ENCODE measurements around the gene ELL2. TPM values are rescaled to one million over a fixed set of nuclear protein-coding genes. Genes with fewer than 3 reads are reported as not detected.

Gene ELL2
- total and polyA plus RNA-seq, 2 donors (not counting 1 experiment from before 2014, with no cell fraction given), result 7.2 to 27.0 TPM

DNA sequence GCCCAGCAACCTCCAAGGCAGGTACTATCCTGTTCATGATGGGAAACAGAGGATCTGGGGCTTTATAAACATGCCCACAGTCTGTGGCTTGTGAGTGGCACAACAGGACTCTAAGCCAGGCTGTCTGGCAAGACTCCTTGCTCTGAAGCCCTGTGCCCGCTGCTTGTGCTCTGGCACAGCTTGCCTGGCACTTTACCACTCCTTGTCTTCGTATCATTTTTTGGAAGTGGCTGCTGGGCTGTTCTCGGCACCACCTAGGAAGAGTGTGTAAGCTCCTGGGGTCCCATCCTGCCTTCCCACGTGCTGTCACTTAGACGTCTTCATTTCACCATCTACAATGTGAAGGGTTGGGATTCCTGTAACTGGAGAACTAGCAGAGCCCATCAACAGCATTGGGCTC, 79.8 kb downstream of the ELL2 start:
- WGBS (ENCODE audit: insufficient coverage), result 100% methylated on average over 2 of the region's 5 CpGs
- H3K4me1 ChIP-seq (ENCODE audit: control insufficient read depth in 2 of 2, insufficient read depth in 2 of 2, low read length in 2 of 2), result peaks cover 6 to 16% of the 10 kb centered on the region in 2 donors
- no peaks in the 10 kb centered on the region for H3K9me3 Mint-ChIP-seq (ENCODE audit: insufficient read depth)
- ATAC-seq (ENCODE audit: low read depth) (no peak), DNase-seq (no peak)
- no peak overlapping the region for H3K4me3 Mint-ChIP-seq
- H3K27ac Mint-ChIP-seq, result no peak overlapping the region
- no peak overlapping the region for H3K4me2 ChIP-seq (replicated peaks; ENCODE audit: low read depth, low read length, poor library complexity, severe bottlenecking)
- ChIA-PET CTCF (interaction anchor here (0.7 kb wide), 1 partner anchor 1284 kb away, joined by 3 read pairs; no protein-coding TSS in a partner anchor), POLR2A (no interaction called here)
- no peak overlapping the region for H3K4me3 ChIP-seq (ENCODE audit: control extremely low read depth in 1 of 5, extremely low read depth in 1 of 5, insufficient read depth in 1 of 5, low read depth in 2 of 5, low read length in 4 of 5)
- H3K9me3 ChIP-seq (ENCODE audit: control extremely low read depth in 1 of 3, control insufficient read depth in 2 of 3, insufficient read depth in 1 of 3, low read length in 2 of 3), result no peaks in the 10 kb centered on the region
- H3K4me1 Mint-ChIP-seq, result peaks cover 18% of the 10 kb centered on the region
- no peaks in the 10 kb centered on the region for H3K27me3 Mint-ChIP-seq
- H3K79me2 ChIP-seq (ENCODE audit: control insufficient read depth, insufficient read depth, low read length), result no peaks in the 10 kb centered on the region
- no peak overlapping the region for H2AFZ ChIP-seq (ENCODE audit: insufficient read depth, low read depth, low read length, poor library complexity, severe bottlenecking)
- no peak overlapping the region for H3K27ac ChIP-seq (ENCODE audit: low read length in 2 of 2)
- H3K27me3 ChIP-seq (replicated peaks in 1 of 4; ENCODE audit: control extremely low read depth in 1 of 4, control insufficient read depth in 3 of 4, insufficient read depth in 4 of 4, low read length in 3 of 4), result no peaks in the 10 kb centered on the region
- no peak for TF ChIP-seq EZH2 (IDR thresholded peaks at IDR 0.05; ENCODE audit: borderline replicate concordance, insufficient read depth, low read depth, low read length, poor library complexity, severe bottlenecking)
- TF ChIP-seq, protein P1, sequence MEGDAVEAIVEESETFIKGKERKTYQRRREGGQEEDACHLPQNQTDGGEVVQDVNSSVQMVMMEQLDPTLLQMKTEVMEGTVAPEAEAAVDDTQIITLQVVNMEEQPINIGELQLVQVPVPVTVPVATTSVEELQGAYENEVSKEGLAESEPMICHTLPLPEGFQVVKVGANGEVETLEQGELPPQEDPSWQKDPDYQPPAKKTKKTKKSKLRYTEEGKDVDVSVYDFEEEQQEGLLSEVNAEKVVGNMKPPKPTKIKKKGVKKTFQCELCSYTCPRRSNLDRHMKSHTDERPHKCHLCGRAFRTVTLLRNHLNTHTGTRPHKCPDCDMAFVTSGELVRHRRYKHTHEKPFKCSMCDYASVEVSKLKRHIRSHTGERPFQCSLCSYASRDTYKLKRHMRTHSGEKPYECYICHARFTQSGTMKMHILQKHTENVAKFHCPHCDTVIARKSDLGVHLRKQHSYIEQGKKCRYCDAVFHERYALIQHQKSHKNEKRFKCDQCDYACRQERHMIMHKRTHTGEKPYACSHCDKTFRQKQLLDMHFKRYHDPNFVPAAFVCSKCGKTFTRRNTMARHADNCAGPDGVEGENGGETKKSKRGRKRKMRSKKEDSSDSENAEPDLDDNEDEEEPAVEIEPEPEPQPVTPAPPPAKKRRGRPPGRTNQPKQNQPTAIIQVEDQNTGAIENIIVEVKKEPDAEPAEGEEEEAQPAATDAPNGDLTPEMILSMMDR (IDR thresholded peaks at IDR 0.05), result no peak
- no peak overlapping the region for H3K9ac ChIP-seq (ENCODE audit: low read length)
- no peaks in the 10 kb centered on the region for H4K20me1 ChIP-seq (ENCODE audit: control insufficient read depth, insufficient read depth, low read length, poor library complexity, severe bottlenecking)
- intact Hi-C loops (cut with micrococcal nuclease), result no loop called here
- no peaks in the 10 kb centered on the region for H3K36me3 ChIP-seq (replicated peaks in 1 of 2; ENCODE audit: control extremely low read depth in 1 of 2, control insufficient read depth in 1 of 2, extremely low read depth in 1 of 2, insufficient read depth in 2 of 2, low read length in 1 of 2)

GRCh38 chr5:95880081-95880926, 81.3 kb downstream of the ELL2 start:
- no peaks in the 10 kb centered on the region for H3K36me3 ChIP-seq (replicated peaks in 1 of 2; ENCODE audit: control extremely low read depth in 1 of 2, control insufficient read depth in 1 of 2, extremely low read depth in 1 of 2, insufficient read depth in 2 of 2, low read length in 1 of 2)
- TF ChIP-seq, protein P1 (IDR thresholded peaks at IDR 0.05), result no peak
- TF ChIP-seq EZH2 (IDR thresholded peaks at IDR 0.05; ENCODE audit: borderline replicate concordance, insufficient read depth, low read depth, low read length, poor library complexity, severe bottlenecking), result no peak
- no peak overlapping the region for H3K27ac ChIP-seq (ENCODE audit: low read length in 2 of 2)
- H3K27me3 ChIP-seq (replicated peaks in 1 of 4; ENCODE audit: control extremely low read depth in 1 of 4, control insufficient read depth in 3 of 4, insufficient read depth in 4 of 4, low read length in 3 of 4), result no peaks in the 10 kb centered on the region
- intact Hi-C loops (cut with micrococcal nuclease), result no loop called here
- no peaks in the 10 kb centered on the region for H3K9me3 ChIP-seq (ENCODE audit: control extremely low read depth in 1 of 3, control insufficient read depth in 2 of 3, insufficient read depth in 1 of 3, low read length in 2 of 3)
- no peak overlapping the region for H3K4me2 ChIP-seq (replicated peaks; ENCODE audit: low read depth, low read length, poor library complexity, severe bottlenecking)
- no peak overlapping the region for H3K4me3 Mint-ChIP-seq
- ChIA-PET POLR2A (no interaction called here), CTCF (interaction anchor here (2.1 kb wide), 1 partner anchor 19 kb away, joined by 8 read pairs; no protein-coding TSS in a partner anchor)
- H3K4me1 ChIP-seq (ENCODE audit: control insufficient read depth in 2 of 2, insufficient read depth in 2 of 2, low read length in 2 of 2), result peaks cover 6 to 16% of the 10 kb centered on the region in 2 donors
- H3K4me3 ChIP-seq (ENCODE audit: control extremely low read depth in 1 of 5, extremely low read depth in 1 of 5, insufficient read depth in 1 of 5, low read depth in 2 of 5, low read length in 4 of 5), result no peak overlapping the region
- no peak overlapping the region for H3K27ac Mint-ChIP-seq
- H3K9me3 Mint-ChIP-seq (ENCODE audit: insufficient read depth), result no peaks in the 10 kb centered on the region
- ATAC-seq (ENCODE audit: low read depth) (no peak), DNase-seq (no peak)
- no peaks in the 10 kb centered on the region for H3K79me2 ChIP-seq (ENCODE audit: control insufficient read depth, insufficient read depth, low read length)
- H3K9ac ChIP-seq (ENCODE audit: low read length), result no peak overlapping the region
- no peaks in the 10 kb centered on the region for H3K27me3 Mint-ChIP-seq
- H3K4me1 Mint-ChIP-seq, result peaks cover 18% of the 10 kb centered on the region
- 100% methylated on average over 1 of the region's 5 CpGs for WGBS (ENCODE audit: insufficient coverage)
- H4K20me1 ChIP-seq (ENCODE audit: control insufficient read depth, insufficient read depth, low read length, poor library complexity, severe bottlenecking), result no peaks in the 10 kb centered on the region
- no peak overlapping the region for H2AFZ ChIP-seq (ENCODE audit: insufficient read depth, low read depth, low read length, poor library complexity, severe bottlenecking)
